WERI-Rb-1 (cell line): ENCODE results near the gene RYR3.

Experiments used
- DNase-seq: peaks from one replicate; pipeline ENCODE4 v3.0.0-alpha.2; 2020
- H3K27ac ChIP-seq: fragments of 250-450 bp; sonication (Bioruptor Pico); 2 replicates; pipeline ENCODE4 v1.5.1; 2020; ENCODE audit warnings: mild to moderate bottlenecking, moderate library complexity
- H3K27me3 ChIP-seq: fragments of 250-450 bp; sonication (Bioruptor Pico); 2 replicates; pipeline ENCODE4 v1.5.1; 2021; ENCODE audit warnings: mild to moderate bottlenecking, low read depth, moderate library complexity; ENCODE audit not compliant: insufficient read depth, severe bottlenecking
- H3K36me3 ChIP-seq: fragments of 250-450 bp; sonication (Bioruptor Pico); 2 replicates; pipeline ENCODE4 v1.5.1; 2020; ENCODE audit warnings: mild to moderate bottlenecking, moderate library complexity
- H3K4me3 ChIP-seq: 2 replicates; pipeline ENCODE4 v1.5.1; 2011; ENCODE audit warnings: low read depth, mild to moderate bottlenecking, control low read depth, low read length
- H3K9me3 ChIP-seq: fragments of 250-450 bp; sonication (Bioruptor Pico); 2 replicates; pipeline ENCODE4 v1.5.1; 2021; ENCODE audit warnings: mild to moderate bottlenecking, moderate library complexity; ENCODE audit not compliant: severe bottlenecking
- TF ChIP-seq, protein P1 (sequence below): IDR thresholded peaks from 2 replicates; pipeline ENCODE4 v1.5.1; 2011; ENCODE audit warnings: low read depth, mild to moderate bottlenecking, control low read depth, inconsistent platforms, low read length

RYR3 gene

DNA sequence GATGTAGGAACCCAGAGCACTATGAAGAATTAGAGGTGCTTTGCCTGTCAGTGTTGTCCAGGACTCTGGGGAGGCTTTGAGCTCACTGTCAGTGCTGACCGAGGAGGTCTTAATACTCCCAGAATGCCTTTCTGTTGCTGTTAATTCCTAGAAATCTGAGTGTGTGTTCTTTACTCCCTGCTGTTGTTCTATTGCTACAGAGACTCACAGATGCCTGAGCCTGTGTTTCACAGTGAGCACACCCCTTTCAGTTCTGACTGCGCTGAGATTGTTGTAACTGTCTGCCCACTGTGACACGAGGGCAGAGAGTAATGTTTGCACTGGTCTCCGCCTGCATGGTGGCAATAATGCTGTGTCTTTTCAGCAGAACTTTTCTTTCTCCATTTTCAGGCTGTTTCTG is 162.9 kb downstream of the RYR3 start:
- no peak for DNase-seq
- no peak overlapping the region for H3K27ac ChIP-seq
- H3K4me3 ChIP-seq: no peak overlapping the region
- no peaks in the 10 kb centered on the region for H3K36me3 ChIP-seq
- TF ChIP-seq, protein P1, sequence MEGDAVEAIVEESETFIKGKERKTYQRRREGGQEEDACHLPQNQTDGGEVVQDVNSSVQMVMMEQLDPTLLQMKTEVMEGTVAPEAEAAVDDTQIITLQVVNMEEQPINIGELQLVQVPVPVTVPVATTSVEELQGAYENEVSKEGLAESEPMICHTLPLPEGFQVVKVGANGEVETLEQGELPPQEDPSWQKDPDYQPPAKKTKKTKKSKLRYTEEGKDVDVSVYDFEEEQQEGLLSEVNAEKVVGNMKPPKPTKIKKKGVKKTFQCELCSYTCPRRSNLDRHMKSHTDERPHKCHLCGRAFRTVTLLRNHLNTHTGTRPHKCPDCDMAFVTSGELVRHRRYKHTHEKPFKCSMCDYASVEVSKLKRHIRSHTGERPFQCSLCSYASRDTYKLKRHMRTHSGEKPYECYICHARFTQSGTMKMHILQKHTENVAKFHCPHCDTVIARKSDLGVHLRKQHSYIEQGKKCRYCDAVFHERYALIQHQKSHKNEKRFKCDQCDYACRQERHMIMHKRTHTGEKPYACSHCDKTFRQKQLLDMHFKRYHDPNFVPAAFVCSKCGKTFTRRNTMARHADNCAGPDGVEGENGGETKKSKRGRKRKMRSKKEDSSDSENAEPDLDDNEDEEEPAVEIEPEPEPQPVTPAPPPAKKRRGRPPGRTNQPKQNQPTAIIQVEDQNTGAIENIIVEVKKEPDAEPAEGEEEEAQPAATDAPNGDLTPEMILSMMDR: no peak
- no peaks in the 10 kb centered on the region for H3K27me3 ChIP-seq
- peaks cover 2% of the 10 kb centered on the region for H3K9me3 ChIP-seq

DNA sequence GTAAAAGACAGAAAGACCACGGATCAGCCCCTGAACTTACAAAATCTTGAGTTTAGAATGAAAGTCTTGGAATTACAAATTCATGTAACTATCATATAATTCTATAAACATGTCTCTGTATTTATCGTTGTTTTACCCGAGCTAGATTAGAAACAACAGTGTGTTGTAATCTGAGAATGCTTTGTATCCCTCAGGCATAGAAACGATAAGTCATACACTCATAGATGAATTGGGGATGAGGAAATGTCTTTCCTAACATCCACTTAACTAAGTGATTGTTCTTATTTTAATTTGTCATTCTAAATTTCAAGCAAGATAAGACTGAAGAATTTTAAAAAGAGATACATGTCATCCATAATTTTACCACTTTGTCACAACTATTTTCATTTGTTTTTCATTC is 165.3 kb downstream of the RYR3 start:
- DNase-seq: no peak
- no peak overlapping the region for H3K4me3 ChIP-seq
- H3K9me3 ChIP-seq: peaks cover 2% of the 10 kb centered on the region
- H3K27ac ChIP-seq: no peak overlapping the region
- H3K27me3 ChIP-seq: no peaks in the 10 kb centered on the region
- TF ChIP-seq, protein P1: no peak
- H3K36me3 ChIP-seq: no peaks in the 10 kb centered on the region

- no peak for DNase-seq
- TF ChIP-seq, protein P1: no peak
These were observed 166.1 kb downstream of the RYR3 start for GRCh38 chr15:33476908-33477307.

GRCh38 chr15:33489335-33489734 is 178.6 kb downstream of the RYR3 start:
- H3K27me3 ChIP-seq: no peaks in the 10 kb centered on the region
- TF ChIP-seq, protein P1: no peak
- H3K36me3 ChIP-seq: no peaks in the 10 kb centered on the region
- no peaks in the 10 kb centered on the region for H3K9me3 ChIP-seq
- H3K27ac ChIP-seq: no peak overlapping the region
- DNase-seq: no peak
- no peak overlapping the region for H3K4me3 ChIP-seq

More at GRCh38 chr15:33476908-33477307, 166.1 kb downstream of the RYR3 start:
- no peaks in the 10 kb centered on the region for H3K36me3 ChIP-seq
- no peaks in the 10 kb centered on the region for H3K27me3 ChIP-seq
- no peak overlapping the region for H3K4me3 ChIP-seq
- H3K9me3 ChIP-seq: peaks cover 2% of the 10 kb centered on the region
- no peak overlapping the region for H3K27ac ChIP-seq

DNA sequence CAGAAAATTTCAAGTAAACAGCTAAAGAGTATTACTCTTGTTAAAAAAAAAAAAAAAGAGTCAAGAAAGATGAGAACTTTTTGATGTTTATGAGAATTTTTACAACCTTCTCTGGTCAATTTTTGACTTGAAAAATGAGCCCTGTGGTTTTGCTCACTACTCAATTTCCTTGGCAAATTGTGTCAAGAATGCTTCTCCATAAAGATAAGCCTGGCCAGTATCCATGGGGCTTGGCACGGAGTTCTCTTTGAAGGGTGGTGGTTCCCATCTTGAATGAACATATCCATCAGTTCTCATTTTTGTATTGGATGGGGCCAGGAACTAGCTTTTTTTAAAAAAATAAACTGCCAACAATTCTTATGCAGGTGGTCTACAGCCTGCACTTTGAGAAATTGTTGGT is 179.9 kb downstream of the RYR3 start:
- no peak for DNase-seq

More for the DNA sequence above, 179.9 kb downstream of the RYR3 start:
- Histone ChIP-seq H3K36me3 (no peaks in the 10 kb centered on the region), H3K4me3 (no peak overlapping the region), H3K9me3 (no peaks in the 10 kb centered on the region), H3K27ac (no peak overlapping the region), H3K27me3 (no peaks in the 10 kb centered on the region)
- TF ChIP-seq, protein P1: no peak
